K562 (cell line): ENCODE measurements around the gene NFIB. TPM values are rescaled to one million over a fixed set of nuclear protein-coding genes. Genes with fewer than 3 reads are reported as not detected.

Experiments
- ATAC-seq: fragments of 200-7000 bp; cut with Tn5 transposase; 3 replicates; pipeline ENCODE4 v1.9.1; 2020; ENCODE audit warnings: moderate library complexity
- BruUV-seq: library from RNA; stranded (reverse); fragments of 400-500 nt; replicated peaks from 2 replicates; lab custom pipeline; 2021; lab: Mats Ljungman, UMichigan
- CTCF ChIA-PET: fragments of 300-600 bp; formaldehyde crosslinking; extraction: SDS; loops from one replicate; lab custom pipeline; 2021; ENCODE audit warnings: low intra/inter-chr PET ratio; lab: Yijun Ruan, JAX
- POLR2A ChIA-PET: fragments of 300-600, 350-650 bp; sonication (Branson Sonifier 250); formaldehyde crosslinking; extraction: SDS; loops from one replicate; lab custom pipeline; 2021; ENCODE audit warnings: antibody characterized with exemption, inconsistent platforms; lab: Yijun Ruan, JAX
- DNase-seq, 4 experiments: peaks; one replicate each; pipeline versions ENCODE4 v3.0.0 to v3.0.0-alpha.2; 2011 to 2018; ENCODE audit warnings: low spot score in 3 of 4, mixed read lengths in 3 of 4; ENCODE audit errors: extremely low read depth in 1 of 4
- FAIRE-seq: peaks from 2 replicates; lab custom pipeline; 2011; peaks lifted over from hg19 to GRCh38; lab: Jason Lieb, UNC
- H2AFZ ChIP-seq: 2 replicates; pipeline ENCODE4 v1.6.0; 2011; ENCODE audit warnings: low read depth, low read length, control low read depth, inconsistent platforms
- H3K27ac ChIP-seq: fragments of 200-600 bp; 3 replicates; pipeline ENCODE4 v1.8.0; 2011; ENCODE audit warnings: low read depth, mild to moderate bottlenecking, control low read depth, inconsistent platforms, low read length, moderate library complexity, mixed read lengths; ENCODE audit errors: extremely low read depth
- H3K27me3 ChIP-seq, 2 experiments: fragments of 300-600 bp in 1 of 2; 2 replicates in 1 of 2; 3 replicates in 1 of 2; pipeline versions ENCODE4 v1.6.0 to v1.8.0; 2011; ENCODE audit warnings: inconsistent platforms in 2 of 2, low read length in 2 of 2, mild to moderate bottlenecking in 1 of 2, mixed read lengths in 1 of 2, moderate library complexity in 1 of 2; ENCODE audit not compliant: control insufficient read depth in 2 of 2, insufficient read depth in 2 of 2
- H3K36me3 ChIP-seq: fragments of 300-600 bp; 3 replicates; pipeline ENCODE4 v1.8.0; 2011; ENCODE audit warnings: mild to moderate bottlenecking, low read length, inconsistent platforms; ENCODE audit not compliant: control insufficient read depth, insufficient read depth
- H3K4me1 ChIP-seq, 2 experiments: fragments of 200-600 bp in 1 of 2; replicated peaks in 1 of 2; 2 replicates in 1 of 2; 3 replicates in 1 of 2; pipeline versions ENCODE4 v1.5.1 to v1.8.0; 2011; ENCODE audit warnings: inconsistent platforms in 2 of 2, low read length in 2 of 2, mild to moderate bottlenecking in 1 of 2, mixed read lengths in 1 of 2, moderate library complexity in 1 of 2; ENCODE audit not compliant: control insufficient read depth in 2 of 2, insufficient read depth in 2 of 2
- H3K4me2 ChIP-seq: 2 replicates; pipeline ENCODE4 v1.6.1; 2011; ENCODE audit warnings: low read length, control low read depth, inconsistent platforms, mixed read lengths; ENCODE audit not compliant: insufficient read depth
- H3K4me3 ChIP-seq: fragments of 200-600 bp; sonication (generic), shearing (Covaris generic); 2 replicates; pipeline ENCODE4 v1.5.1; 2016; ENCODE audit warnings: control low read depth, inconsistent platforms
- H3K79me2 ChIP-seq: fragments of 200-600 bp; 3 replicates; pipeline ENCODE4 v1.8.0; 2011; ENCODE audit warnings: low read length, inconsistent platforms; ENCODE audit not compliant: control insufficient read depth, insufficient read depth
- H3K9ac ChIP-seq, 2 experiments: 2 replicates each; pipeline versions ENCODE4 v1.6.0 to v1.6.1; 2011; ENCODE audit warnings: low read depth in 2 of 2, low read length in 2 of 2, control low read depth in 1 of 2, inconsistent platforms in 1 of 2, mild to moderate bottlenecking in 1 of 2, mixed read lengths in 1 of 2; ENCODE audit not compliant: insufficient read depth in 1 of 2
- H3K9me1 ChIP-seq: one replicate; pipeline ENCODE4 v1.6.0; 2011; ENCODE audit warnings: inconsistent platforms, mild to moderate bottlenecking, low read length, moderate library complexity; ENCODE audit not compliant: control insufficient read depth, insufficient read depth
- H3K9me3 ChIP-seq: replicated peaks from 2 replicates; pipeline ENCODE4 v1.5.1; 2011; ENCODE audit warnings: low read depth, low read length, inconsistent platforms; ENCODE audit not compliant: control insufficient read depth, insufficient read depth
- H4K20me1 ChIP-seq: replicated peaks from 2 replicates; pipeline ENCODE4 v1.6.1; 2011; ENCODE audit warnings: low read length, inconsistent platforms, mixed read lengths; ENCODE audit not compliant: control insufficient read depth, insufficient read depth
- NFIC ChIP-seq: fragments of 450-650 bp; IDR thresholded peaks from 2 replicates; pipeline ENCODE4 v1.6.1; 2017; ENCODE audit warnings: mild to moderate bottlenecking, inconsistent platforms
- PBX2 ChIP-seq, 2 experiments: IDR thresholded peaks in 1 of 2; conservative IDR thresholded peaks in 1 of 2; 2 replicates each; pipeline ENCODE4 v1.6.1; 2016; ENCODE audit warnings: low read depth in 2 of 2, mild to moderate bottlenecking in 1 of 2, missing compliant biosample characterization in 1 of 2, missing genetic modification characterization in 1 of 2, moderate library complexity in 1 of 2
- WGBS: fragments of 100-300 bp; shearing (Covaris generic); methylation state at CpG from one replicate; pipeline ENCODE4 v1.1.6; 2016; ENCODE audit warnings: low coverage, mixed read lengths; ENCODE audit not compliant: insufficient coverage; ENCODE audit errors: missing lambda C conversion rate; 5-methylcytosine and 5-hydroxymethylcytosine counted together
- in situ Hi-C: fragments of 300-500 bp; cut with MboI; formaldehyde crosslinking; loops from 4 replicates; pipeline ENCODE4 v1.15.0; 2018; ENCODE audit warnings: inconsistent platforms, mixed read lengths
- intact Hi-C: fragments of 100-400 bp; cut with micrococcal nuclease; formaldehyde crosslinking; loops from 2 replicates; pipeline ENCODE4 v1.14.2; 2022
- polyA plus RNA-seq, 8 experiments: library from polyadenylated mRNA; depleted of rRNA in 4 of 8; stranded (reverse) in 5 of 8; unstranded in 3 of 8; fragments of >200 nt; fragmentation: Nextera tagmentation in 2 of 8; fragmentation: Illumina TruSeq in 1 of 8; extraction: Ambion mirVana in 2 of 8; extraction: Trizol in 1 of 8; gene quantifications; 2 replicates each; pipeline versions ENCODE4 v1.2.1 to v1.2.3, GENCODE V29; 2011 to 2014; ENCODE audit warnings: inconsistent platforms in 1 of 8, missing spikeins in 1 of 8
- total RNA-seq, 7 experiments: library from RNA; depleted of rRNA in 6 of 7; stranded (reverse); fragments of >200 nt in 6 of 7; fragmentation: Illumina TruSeq in 2 of 7; extraction: Trizol in 2 of 7; gene quantifications; 2 replicates each; pipeline versions ENCODE4 v1.2.1 to v1.2.3, GENCODE V29; 2011 to 2021; ENCODE audit warnings: low replicate concordance in 1 of 7

The NFIB gene
- total and polyA plus RNA-seq, 9 of the 15 experiments (the other 6 are each of a cell fraction or from before 2014, with no cell fraction given): 1.2 to 3.3 (median 1.9) TPM

- H3K4me2 ChIP-seq: no peak overlapping the region
- BruUV-seq: no TSS peak
- ATAC-seq: no peak
- no peak overlapping the region for H3K9ac ChIP-seq
- DNase-seq: no peak
- no peak overlapping the region for H2AFZ ChIP-seq
- FAIRE-seq: no peak
- in situ Hi-C loops (no loop called here), intact Hi-C loops (no loop called here)
- H3K27me3 ChIP-seq: no peaks in the 10 kb centered on the region
- no peak overlapping the region for H3K4me3 ChIP-seq
- CTCF ChIA-PET: no interaction called here
- H3K4me1 ChIP-seq: no peaks in the 10 kb centered on the region
- 42% methylated on average over 8 of the region's 8 CpGs for WGBS
- POLR2A ChIA-PET: interaction anchor here (1.0 kb wide), 1 partner anchor 10 kb away, joined by 3 read pairs; no protein-coding TSS in a partner anchor
- no peaks in the 10 kb centered on the region for H3K9me1 ChIP-seq
- H3K36me3 ChIP-seq: no peaks in the 10 kb centered on the region
- TF ChIP-seq PBX2 (CRISPR knock-in tag; IDR thresholded peaks at IDR 0.05; ENCODE audit: low read depth) (no peak), PBX2 (tag; conservative IDR thresholded peaks at IDR 0.05; ENCODE audit: low read depth) (no peak), NFIC (0 out of 2 replicates have a peak, but pooled peaks have one; percentile 28)
- no peaks in the 10 kb centered on the region for H3K9me3 ChIP-seq
- H4K20me1 ChIP-seq: no peaks in the 10 kb centered on the region
- H3K79me2 ChIP-seq: no peaks in the 10 kb centered on the region
- no peak overlapping the region for H3K27ac ChIP-seq
Measured at GRCh38 chr9:14277244-14277643, 36.7 kb downstream of the NFIB start.
